HEK293 (cell line): ENCODE results near the gene DHRS12.
A peak's percentile ranks its signal among the peaks of the same experiment; 100 is the strongest.

Experiments used
- ATF2 ChIP-seq: fragments of 450-650 bp; formaldehyde crosslinking; IDR thresholded peaks from 2 replicates; pipeline ENCODE4 v1.5.1; 2016; ENCODE audit warnings: missing biosample characterization, missing genetic modification characterization, low read depth
- GLIS2 ChIP-seq: fragments of 450-650 bp; formaldehyde crosslinking; IDR thresholded peaks from 2 replicates; pipeline ENCODE4 v1.5.1; 2016; ENCODE audit warnings: missing biosample characterization, missing genetic modification characterization
- PRDM1 ChIP-seq: fragments of 450-650 bp; formaldehyde crosslinking; IDR thresholded peaks from 2 replicates; pipeline ENCODE4; 2016; ENCODE audit warnings: missing biosample characterization, missing genetic modification characterization
- PRDM10 ChIP-seq: fragments of 450-650 bp; formaldehyde crosslinking; IDR thresholded peaks from 2 replicates; pipeline ENCODE4 v1.5.1; 2016; ENCODE audit warnings: missing biosample characterization, missing genetic modification characterization
- PRDM4 ChIP-seq: fragments of 450-650 bp; formaldehyde crosslinking; IDR thresholded peaks from 2 replicates; pipeline ENCODE4 v1.5.1; 2017; ENCODE audit warnings: missing biosample characterization, missing genetic modification characterization
- REPIN1 ChIP-seq: fragments of 450-650 bp; formaldehyde crosslinking; IDR thresholded peaks from 2 replicates; pipeline ENCODE4 v1.5.1; 2017; ENCODE audit warnings: missing biosample characterization, missing genetic modification characterization, low read depth
- ZBTB21 ChIP-seq: fragments of 450-650 bp; formaldehyde crosslinking; IDR thresholded peaks from 2 replicates; pipeline ENCODE4 v1.5.1; 2017; ENCODE audit warnings: missing biosample characterization, missing genetic modification characterization
- ZBTB26 ChIP-seq: fragments of 450-650 bp; formaldehyde crosslinking; optimal IDR thresholded peaks from 2 replicates; pipeline ENCODE3; 2016; ENCODE audit warnings: missing biosample characterization, mild to moderate bottlenecking, missing genetic modification characterization
- ZNF146 ChIP-seq: fragments of 450-650 bp; formaldehyde crosslinking; IDR thresholded peaks from 2 replicates; pipeline ENCODE4 v1.5.1; 2016; ENCODE audit warnings: missing biosample characterization, missing genetic modification characterization
- ZNF169 ChIP-seq: fragments of 450-650 bp; formaldehyde crosslinking; IDR thresholded peaks from 2 replicates; pipeline ENCODE4 v1.5.1; 2016; ENCODE audit warnings: missing biosample characterization, missing genetic modification characterization
- ZNF2 ChIP-seq: fragments of 450-650 bp; formaldehyde crosslinking; IDR thresholded peaks from 2 replicates; pipeline ENCODE4 v1.5.1; 2016; ENCODE audit warnings: missing biosample characterization, missing genetic modification characterization
- ZNF335 ChIP-seq: fragments of 450-650 bp; formaldehyde crosslinking; conservative IDR thresholded peaks from 2 replicates; pipeline ENCODE4 v1.5.1; 2016; ENCODE audit warnings: missing biosample characterization, missing genetic modification characterization
- ZNF350 ChIP-seq: fragments of 450-650 bp; formaldehyde crosslinking; IDR thresholded peaks from 2 replicates; pipeline ENCODE4 v1.5.0; 2017; ENCODE audit warnings: missing biosample characterization, mild to moderate bottlenecking, missing genetic modification characterization
- ZNF518A ChIP-seq: fragments of 450-650 bp; formaldehyde crosslinking; conservative IDR thresholded peaks from 2 replicates; pipeline ENCODE4 v1.5.1; 2016; ENCODE audit warnings: low read depth, missing biosample characterization, missing genetic modification characterization
- ZNF561 ChIP-seq: fragments of 450-650 bp; IDR thresholded peaks from 2 replicates; pipeline ENCODE4 v1.5.1; 2018; ENCODE audit warnings: missing biosample characterization, missing genetic modification characterization, borderline replicate concordance
- ZNF580 ChIP-seq: fragments of 450-650 bp; formaldehyde crosslinking; IDR thresholded peaks from 2 replicates; pipeline ENCODE4 v1.5.1; 2016; ENCODE audit warnings: missing biosample characterization, missing genetic modification characterization
- ZNF600 ChIP-seq: fragments of 450-650 bp; formaldehyde crosslinking; IDR thresholded peaks from 2 replicates; pipeline ENCODE4 v1.5.1; 2016; ENCODE audit warnings: missing biosample characterization, missing genetic modification characterization
- ZNF837 ChIP-seq: fragments of 450-650 bp; formaldehyde crosslinking; IDR thresholded peaks from 2 replicates; pipeline ENCODE4 v1.5.1; 2016; ENCODE audit warnings: missing biosample characterization, missing genetic modification characterization
- ZSCAN4 ChIP-seq: fragments of 450-650 bp; formaldehyde crosslinking; IDR thresholded peaks from 2 replicates; pipeline ENCODE4 v1.5.1; 2017; ENCODE audit warnings: missing biosample characterization, missing genetic modification characterization

DHRS12 gene

GRCh38 chr13:51803422-51804294 is at the start of gene DHRS12 (continued):
- no peak for TF ChIP-seq REPIN1
- peak; percentile 73; the same call in 1 of the 2 replicates for TF ChIP-seq PRDM4
- TF ChIP-seq PRDM10 (tag by site-specific recombination) = no peak; the same call in none of the 2 replicates
- TF ChIP-seq ZNF518A (tag by site-specific recombination) = no peak
- TF ChIP-seq ZNF837 (tag by site-specific recombination) = no peak
- peak; percentile 54; the same call in 1 of the 2 replicates for TF ChIP-seq ATF2 (tag by site-specific recombination)
- peak; percentile 89 for TF ChIP-seq ZBTB26 (tag by site-specific recombination)
- peak; percentile 97 for TF ChIP-seq GLIS2
- TF ChIP-seq ZNF146 (tag by site-specific recombination) = no peak
- no peak for TF ChIP-seq PRDM1 (tag by site-specific recombination)
- no peak for TF ChIP-seq ZNF600
- TF ChIP-seq ZNF169 (tag by site-specific recombination) = no peak
- peak; percentile 27 for TF ChIP-seq ZNF335 (tag by site-specific recombination)
- TF ChIP-seq ZNF350 (tag by site-specific recombination) = no peak
- no peak for TF ChIP-seq ZNF580 (tag by site-specific recombination)
- no peak for TF ChIP-seq ZSCAN4 (tag by site-specific recombination)
- TF ChIP-seq ZNF2 (tag by site-specific recombination) = peak; percentile 36; the same call in 1 of the 2 replicates
- TF ChIP-seq ZBTB21 = peak; percentile 64
- TF ChIP-seq ZNF561 (tag by site-specific recombination) = peak; percentile 96
